Ascending aorta (tissue), 2 donors: ENCODE results near the gene PGF. TPM values are rescaled to one million over a fixed set of nuclear protein-coding genes. Genes with fewer than 3 reads are reported as not detected.

ENCODE experiments used
- DNase-seq, 2 donors: peaks; one replicate each; pipeline ENCODE4 v3.0.0-alpha.2; 2019; ENCODE audit warnings: low spot score in 2 of 2
- H3K27ac ChIP-seq, 2 donors: fragments of 200-600 bp; sonication (generic); one replicate each; pipeline ENCODE4 v1.5.1; 2016 to 2017; ENCODE audit warnings: mild to moderate bottlenecking in 1 of 2
- H3K27me3 ChIP-seq: fragments of 200-600 bp; sonication (generic); one replicate; pipeline ENCODE4 v1.5.1; 2017
- H3K36me3 ChIP-seq, 2 donors: fragments of 200-600 bp; sonication (generic); one replicate each; pipeline ENCODE4 v1.5.1; 2016
- H3K4me1 ChIP-seq, 2 donors: fragments of 200-600 bp; sonication (generic); one replicate each; pipeline ENCODE4 v1.5.1; 2016 to 2017; ENCODE audit warnings: mild to moderate bottlenecking in 1 of 2
- H3K4me3 ChIP-seq, 2 donors: fragments of 200-600 bp; sonication (generic); one replicate each; pipeline ENCODE4 v1.5.1; 2016 to 2017; ENCODE audit warnings: mild to moderate bottlenecking in 1 of 2
- H3K9me3 ChIP-seq, 2 donors: fragments of 200-600 bp; sonication (generic); one replicate each; pipeline ENCODE4 v1.5.1; 2016
- CTCF ChIP-seq, 3 experiments: fragments of 200-600 bp in 2 of 3; fragments of 450-650 bp in 1 of 3; sonication (generic) in 2 of 3; IDR thresholded peaks; one replicate each; pipeline ENCODE4 v1.5.1; 2016 to 2019; ENCODE audit warnings: antibody characterized with exemption in 3 of 3, mild to moderate bottlenecking in 1 of 3, moderate library complexity in 1 of 3
- intact Hi-C: fragments of 100-400 bp; cut with DNase I; formaldehyde crosslinking; loops from one replicate; pipeline ENCODE4 v1.15.1; 2023
- total RNA-seq: library from RNA; depleted of rRNA; stranded (reverse); fragments of >200 nt; gene quantifications from one replicate; pipeline ENCODE4 v1.1.0, GENCODE V29; 2016

Gene PGF
- total RNA-seq, 1 donor from 2014 or later, result 41.1 TPM

DNA sequence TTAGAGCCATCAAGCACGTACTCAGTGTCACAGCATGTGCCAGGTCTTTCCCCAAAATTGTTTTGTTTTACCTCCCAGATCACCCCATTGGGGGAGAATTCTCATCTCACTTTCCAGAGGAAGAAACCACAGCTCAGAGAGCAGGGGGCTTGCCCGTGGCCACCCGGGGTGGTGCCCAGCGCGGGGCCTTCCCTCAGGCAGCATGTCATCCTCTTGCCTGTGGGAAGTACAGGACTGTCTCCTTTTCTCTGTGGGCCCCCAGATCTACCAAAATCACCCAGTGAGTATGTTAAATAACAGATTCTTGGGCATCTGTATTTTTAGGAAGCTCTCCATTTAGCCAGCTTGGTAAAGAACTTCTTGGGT lies 38.2 kb downstream of the PGF start:
- no peaks in the 10 kb centered on the region for H3K9me3 ChIP-seq
- no peaks in the 10 kb centered on the region for H3K27me3 ChIP-seq
- intact Hi-C loops, result loop anchor here (10.0 kb wide), 1 partner anchor 388 kb away; no protein-coding TSS in a partner anchor
- H3K27ac ChIP-seq, result peak overlapping the region; percentile 63 to 64
- DNase-seq, result no peak
- H3K4me1 ChIP-seq, result peaks cover 2 to 13% of the 10 kb centered on the region in 2 donors
- no peak for TF ChIP-seq CTCF (IDR thresholded peaks at IDR 0.05)
- no peaks in the 10 kb centered on the region for H3K36me3 ChIP-seq
- H3K4me3 ChIP-seq, result no peak overlapping the region

GRCh38 chr14:74915826-74916225 lies 39.6 kb downstream of the PGF start:
- no peak for TF ChIP-seq CTCF (IDR thresholded peaks at IDR 0.05)
- intact Hi-C loops, result loop anchor here (2.0 to 10.0 kb wide), 2 partner anchors 25 to 389 kb away; no protein-coding TSS in a partner anchor
- no peak overlapping the region for H3K4me3 ChIP-seq
- H3K4me1 ChIP-seq, result peaks cover 2 to 13% of the 10 kb centered on the region in 2 donors
- H3K36me3 ChIP-seq, result no peaks in the 10 kb centered on the region
- H3K27me3 ChIP-seq, result no peaks in the 10 kb centered on the region
- peak overlapping the region in 1 of 2 donors; percentile 1 for H3K27ac ChIP-seq
- H3K9me3 ChIP-seq, result no peaks in the 10 kb centered on the region
- DNase-seq, result no peak

DNA sequence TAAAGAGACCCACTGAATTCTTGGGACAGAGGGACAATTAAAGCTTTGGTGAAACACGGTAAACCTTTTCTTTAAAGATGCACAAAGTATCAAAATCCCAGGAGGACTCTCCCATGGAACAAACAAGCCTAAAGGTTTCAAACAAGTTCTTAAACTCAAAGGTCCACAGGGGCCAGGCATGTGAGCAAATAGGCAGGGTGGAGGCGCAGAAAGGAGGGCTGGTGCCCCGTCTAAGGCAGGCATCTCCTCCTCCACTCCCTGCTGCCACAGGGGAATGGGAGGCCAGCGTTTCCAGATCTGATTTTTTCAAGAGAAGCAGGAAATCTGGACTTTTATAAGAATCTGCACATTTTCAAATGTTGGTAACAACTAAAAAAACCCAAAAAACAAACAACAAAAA lies 40.0 kb downstream of the PGF start:
- no peak for DNase-seq
- no peak for TF ChIP-seq CTCF (IDR thresholded peaks at IDR 0.05)
- no peaks in the 10 kb centered on the region for H3K9me3 ChIP-seq
- H3K27me3 ChIP-seq, result no peaks in the 10 kb centered on the region
- H3K4me1 ChIP-seq, result peaks cover 2 to 13% of the 10 kb centered on the region in 2 donors
- H3K4me3 ChIP-seq, result no peak overlapping the region
- H3K36me3 ChIP-seq, result no peaks in the 10 kb centered on the region
- H3K27ac ChIP-seq, result peak overlapping the region in 1 of 2 donors; percentile 1
- intact Hi-C loops, result loop anchor here (2.0 to 10.0 kb wide), 2 partner anchors 25 to 389 kb away; no protein-coding TSS in a partner anchor

DNA sequence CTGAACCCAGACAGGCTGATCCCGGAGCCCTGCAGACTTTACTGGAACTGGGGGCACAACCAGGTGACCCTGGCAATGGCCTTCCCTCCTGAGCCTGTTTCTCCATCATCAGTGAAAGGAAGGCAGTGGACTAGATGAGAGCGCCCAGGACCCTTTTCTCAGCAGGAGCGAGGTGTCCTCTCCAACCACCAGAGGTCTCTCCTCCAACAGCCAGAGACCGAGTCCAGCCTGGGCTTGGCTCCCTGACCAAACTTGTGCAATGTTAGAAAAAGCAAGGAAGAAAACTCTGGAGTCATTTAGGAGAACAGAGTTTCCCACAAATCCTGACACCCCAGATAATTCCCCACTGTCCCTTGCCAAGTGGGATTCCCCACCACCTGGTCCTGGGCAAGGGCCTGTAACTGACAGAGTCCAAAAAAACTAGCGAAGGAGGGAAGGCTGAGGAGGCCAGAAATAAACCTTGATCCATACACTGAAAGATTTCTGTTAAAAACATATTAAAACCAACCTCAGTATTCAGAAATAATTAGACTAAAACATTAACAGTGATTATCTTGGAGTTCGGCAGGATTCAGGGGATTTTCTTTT lies 41.3 kb downstream of the PGF start:
- no peaks in the 10 kb centered on the region for H3K9me3 ChIP-seq
- H3K4me1 ChIP-seq, result peaks cover 2 to 13% of the 10 kb centered on the region in 2 donors
- DNase-seq, result peak in 1 of 2 donors; percentile 87
- peak overlapping the region; percentile 12 to 27 for H3K27ac ChIP-seq
- intact Hi-C loops, result loop anchor here (1.0 to 10.0 kb wide), 3 partner anchors 27 to 391 kb away; no protein-coding TSS in a partner anchor
- H3K36me3 ChIP-seq, result no peaks in the 10 kb centered on the region
- no peaks in the 10 kb centered on the region for H3K27me3 ChIP-seq
- peak; percentile 71 to 77 (median 74) for TF ChIP-seq CTCF (IDR thresholded peaks at IDR 0.05)
- H3K4me3 ChIP-seq, result no peak overlapping the region

- TF ChIP-seq CTCF (IDR thresholded peaks at IDR 0.05), result no peak
- Histone ChIP-seq H3K9me3 (no peaks in the 10 kb centered on the region), H3K4me1 (peaks cover 2 to 12% of the 10 kb centered on the region in 2 donors), H3K36me3 (no peaks in the 10 kb centered on the region), H3K27me3 (no peaks in the 10 kb centered on the region), H3K27ac (no peak overlapping the region), H3K4me3 (no peak overlapping the region)
- intact Hi-C loops, result loop anchor here (10.0 kb wide), 1 partner anchor 391 kb away; no protein-coding TSS in a partner anchor
- no peak for DNase-seq
These were observed 41.9 kb downstream of the PGF start for GRCh38 chr14:74913393-74913910.
